H1 (cell line): ENCODE data around the gene ITSN1. TPM values are rescaled to one million over a fixed set of nuclear protein-coding genes. Genes with fewer than 3 reads are reported as not detected.

Experiments
- CTCF ChIA-PET: fragments of 300-600 bp; sonication (Branson Sonifier 250); formaldehyde crosslinking; loops from one replicate; lab custom pipeline; 2021; ENCODE audit not compliant: partially characterized antibody; lab: Charles Lee
- POLR2A ChIA-PET: fragments of 300-600 bp; sonication (Branson Sonifier 250); formaldehyde crosslinking; loops from one replicate; lab custom pipeline; 2021; ENCODE audit warnings: inconsistent platforms; ENCODE audit not compliant: partially characterized antibody; lab: Charles Lee
- DNase-seq, 2 experiments: peaks; one replicate each; pipeline versions ENCODE4 v3.0.0 to v3.0.0-alpha.2; 2010 to 2022; ENCODE audit warnings: low spot score in 2 of 2, low read depth in 1 of 2, mixed read lengths in 1 of 2
- FAIRE-seq: peaks from 2 replicates; lab custom pipeline; 2011; peaks lifted over from hg19 to GRCh38; lab: Jason Lieb, UNC
- H2AFZ ChIP-seq: 2 replicates; pipeline ENCODE4 v1.8.1; 2012; ENCODE audit warnings: low read length, inconsistent platforms
- H2AK5ac ChIP-seq: 2 replicates; pipeline ENCODE4 v1.6.1; 2013; ENCODE audit warnings: low read depth, low read length
- H2BK120ac ChIP-seq: replicated peaks from 2 replicates; pipeline ENCODE3; 2013; ENCODE audit warnings: low read depth, low read length, inconsistent platforms
- H2BK12ac ChIP-seq: 2 replicates; pipeline ENCODE4 v1.6.1; 2013; ENCODE audit warnings: low read depth, low read length
- H2BK15ac ChIP-seq: 2 replicates; pipeline ENCODE4 v1.6.1; 2013; ENCODE audit warnings: low read length
- H2BK20ac ChIP-seq: 2 replicates; pipeline ENCODE4 v1.6.1; 2013; ENCODE audit warnings: low read length
- H2BK5ac ChIP-seq: 2 replicates; pipeline ENCODE4 v1.6.1; 2013; ENCODE audit warnings: low read depth, low read length
- H3K14ac ChIP-seq: 2 replicates; pipeline ENCODE4 v1.6.1; 2013; ENCODE audit warnings: inconsistent platforms; ENCODE audit not compliant: insufficient read length
- H3K18ac ChIP-seq: 2 replicates; pipeline ENCODE4 v1.6.1; 2013; ENCODE audit warnings: low read length; ENCODE audit errors: extremely low read depth
- H3K23ac ChIP-seq: 2 replicates; pipeline ENCODE4 v1.6.1; 2013; ENCODE audit warnings: inconsistent platforms; ENCODE audit not compliant: insufficient read length
- H3K23me2 ChIP-seq: 2 replicates; pipeline ENCODE4 v1.6.1; 2013; ENCODE audit warnings: low read depth, low read length
- H3K27ac ChIP-seq: 2 replicates; pipeline ENCODE4 v1.6.1; 2011; ENCODE audit warnings: low read depth, low read length, inconsistent platforms
- H3K27me3 ChIP-seq, 4 experiments: replicated peaks in 1 of 4; 1 replicate in 1 of 4; 2 replicates in 3 of 4; pipeline versions ENCODE4 v1.6.1 to v1.8.1; 2011 to 2013; ENCODE audit warnings: low read length in 3 of 4, mild to moderate bottlenecking in 3 of 4, inconsistent platforms in 2 of 4, mixed read lengths in 2 of 4, moderate library complexity in 1 of 4; ENCODE audit not compliant: control insufficient read depth in 3 of 4, insufficient read depth in 3 of 4; ENCODE audit errors: extremely low read depth in 1 of 4
- H3K36me3 ChIP-seq, 4 experiments: 2 replicates each; pipeline versions ENCODE4 v1.6.1 to v1.8.1; 2011 to 2013; ENCODE audit warnings: mild to moderate bottlenecking in 4 of 4, low read length in 3 of 4, moderate library complexity in 2 of 4, control low read depth in 1 of 4, inconsistent platforms in 1 of 4; ENCODE audit not compliant: insufficient read depth in 4 of 4, control insufficient read depth in 2 of 4
- H3K4ac ChIP-seq: replicated peaks from 2 replicates; pipeline ENCODE3; 2013; ENCODE audit warnings: low read length, low read depth, mixed read lengths, inconsistent platforms; ENCODE audit not compliant: insufficient read length
- H3K4me1 ChIP-seq, 4 experiments: replicated peaks in 1 of 4; 1 replicate in 1 of 4; 2 replicates in 3 of 4; pipeline versions ENCODE4 v1.6.1 to v1.8.1; 2011 to 2013; ENCODE audit warnings: low read length in 3 of 4, inconsistent platforms in 2 of 4, mixed read lengths in 1 of 4; ENCODE audit not compliant: insufficient read depth in 4 of 4, control insufficient read depth in 3 of 4
- H3K4me2 ChIP-seq, 2 experiments: 2 replicates each; pipeline versions ENCODE4 v1.6.1 to v1.8.1; 2011 to 2013; ENCODE audit warnings: low read depth in 2 of 2, low read length in 2 of 2, control low read depth in 1 of 2, inconsistent platforms in 1 of 2, mild to moderate bottlenecking in 1 of 2; ENCODE audit not compliant: insufficient read depth in 1 of 2
- H3K4me3 ChIP-seq, 4 experiments: fragments of 200-600, 300-600 bp in 1 of 4; sonication (generic), shearing (Covaris generic), sonication (Bioruptor Twin) in 1 of 4; 2 replicates each; pipeline versions ENCODE4 v1.5.1 to v1.8.1; 2011 to 2016; ENCODE audit warnings: low read length in 4 of 4, low read depth in 3 of 4, control low read depth in 2 of 4, inconsistent platforms in 2 of 4, mild to moderate bottlenecking in 2 of 4, mixed read lengths in 1 of 4, moderate library complexity in 1 of 4; ENCODE audit not compliant: insufficient read depth in 2 of 4; ENCODE audit errors: extremely low read depth in 1 of 4
- H3K56ac ChIP-seq: replicated peaks from 2 replicates; pipeline ENCODE3; 2013; ENCODE audit warnings: low read depth, mild to moderate bottlenecking, mixed read lengths, low read length, inconsistent platforms; ENCODE audit not compliant: insufficient read length
- H3K79me1 ChIP-seq: 2 replicates; pipeline ENCODE4 v1.6.1; 2013; ENCODE audit warnings: low read depth, low read length, control low read depth
- H3K79me2 ChIP-seq, 2 experiments: 2 replicates each; pipeline versions ENCODE4 v1.6.1 to v1.8.1; 2012 to 2013; ENCODE audit warnings: low read length in 2 of 2, mild to moderate bottlenecking in 2 of 2, inconsistent platforms in 1 of 2; ENCODE audit not compliant: insufficient read depth in 2 of 2, control insufficient read depth in 1 of 2
- H3K9ac ChIP-seq, 4 experiments: replicated peaks in 1 of 4; 1 replicate in 1 of 4; 2 replicates in 3 of 4; pipeline versions ENCODE4 v1.6.1 to v1.8.1; 2011 to 2013; ENCODE audit warnings: low read depth in 3 of 4, low read length in 3 of 4, control low read depth in 2 of 4, mild to moderate bottlenecking in 2 of 4, moderate library complexity in 2 of 4, inconsistent platforms in 1 of 4; ENCODE audit errors: extremely low read depth in 1 of 4
- H3K9me3 ChIP-seq, 2 experiments: 2 replicates each; pipeline versions ENCODE4 v1.6.1 to v1.8.1; 2012 to 2013; ENCODE audit warnings: mild to moderate bottlenecking in 2 of 2, moderate library complexity in 2 of 2, control low read depth in 1 of 2, inconsistent platforms in 1 of 2, low read depth in 1 of 2, low read length in 1 of 2, mixed read lengths in 1 of 2; ENCODE audit not compliant: insufficient read depth in 2 of 2
- H4K20me1 ChIP-seq, 2 experiments: replicated peaks in 1 of 2; 2 replicates each; pipeline versions ENCODE3 to v1.8.1; 2011 to 2013; ENCODE audit warnings: inconsistent platforms in 2 of 2, low read length in 2 of 2, mild to moderate bottlenecking in 1 of 2; ENCODE audit not compliant: insufficient read depth in 2 of 2, control insufficient read depth in 1 of 2
- H4K5ac ChIP-seq: 2 replicates; pipeline ENCODE4 v1.6.1; 2013; ENCODE audit warnings: low read length, low read depth, mixed read lengths, inconsistent platforms; ENCODE audit not compliant: insufficient read length
- H4K8ac ChIP-seq: 2 replicates; pipeline ENCODE4 v1.8.0; 2013; ENCODE audit warnings: mild to moderate bottlenecking, moderate library complexity, low read length, inconsistent platforms; ENCODE audit not compliant: insufficient read depth; ENCODE audit errors: extremely low read depth
- H4K91ac ChIP-seq: replicated peaks from 2 replicates; pipeline ENCODE3; 2013; ENCODE audit warnings: low read length, mixed read lengths, inconsistent platforms; ENCODE audit not compliant: insufficient read length
- SIX5 ChIP-seq: IDR thresholded peaks from 2 replicates; pipeline ENCODE4 v1.6.1; 2011; ENCODE audit warnings: mild to moderate bottlenecking, low read depth, low read length
- SP4 ChIP-seq: IDR thresholded peaks from 2 replicates; pipeline ENCODE4 v1.6.1; 2012; ENCODE audit warnings: low read length, inconsistent platforms
- WGBS, 2 experiments: shearing (Covaris generic) in 1 of 2; methylation state at CpG; one replicate each; pipeline versions ENCODE4 v1.1.6 to v1.1.7; 2013 to 2015; ENCODE audit warnings: low lambda C conversion rate in 2 of 2, mixed read lengths in 2 of 2, inconsistent platforms in 1 of 2, low coverage in 1 of 2, missing lambda C conversion rate in 1 of 2; ENCODE audit not compliant: insufficient replicate concordance in 2 of 2, insufficient coverage in 1 of 2, insufficient read length in 1 of 2; ENCODE audit errors: extremely low coverage in 1 of 2, missing lambda C conversion rate in 1 of 2; 5-methylcytosine and 5-hydroxymethylcytosine counted together
- polyA plus RNA-seq, 7 experiments: library from polyadenylated mRNA; depleted of rRNA in 3 of 7; stranded (reverse) in 5 of 7; unstranded in 2 of 7; fragments of >200 nt in 5 of 7; fragments of 200-250 nt in 2 of 7; gene quantifications; 1 replicate in 5 of 7; 2 replicates in 1 of 7; 4 replicates in 1 of 7; pipeline versions ENCODE4 v1.2.1 to v1.2.3, GENCODE V29; 2011 to 2013; ENCODE audit warnings: missing spikeins in 2 of 7, mixed read lengths in 2 of 7
- total RNA-seq: library from RNA; stranded (reverse); fragmentation: NEBNext Ultra II Directional; extraction: Animal tissue kit (Norgen Biotek cat#: 25700); gene quantifications from 2 replicates; pipeline ENCODE4 v1.2.1, GENCODE V29; 2021

ITSN1 gene
- total and polyA plus RNA-seq, 2 of the 8 experiments (the other 6 are each of a cell fraction or from before 2014, with no cell fraction given), result 60.8 to 78.1 TPM

DNA sequence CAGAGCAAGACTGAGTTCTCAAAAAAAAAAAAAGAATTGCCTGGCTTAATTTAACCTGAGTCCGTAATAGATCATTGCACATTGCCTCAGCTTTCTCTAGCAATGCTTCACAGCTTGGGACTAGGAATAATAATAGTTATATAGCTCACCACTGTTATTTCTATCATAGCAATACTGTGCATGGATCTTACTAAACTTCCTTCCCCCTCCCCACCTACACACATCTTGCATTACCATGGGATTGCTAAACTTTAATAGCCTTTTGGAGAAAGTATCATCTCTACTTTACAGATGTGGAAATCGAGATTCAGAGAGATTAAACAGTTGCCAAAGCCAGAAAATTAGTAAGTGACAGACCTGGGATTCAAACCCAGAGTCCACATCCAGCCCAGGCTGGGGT is 173.9 kb downstream of the ITSN1 start:
- FAIRE-seq, result no peak
- Histone ChIP-seq H3K27me3 (no peaks in the 10 kb centered on the region), H3K4me3 (no peak overlapping the region), H4K5ac (no peak overlapping the region), H4K20me1 (no peaks in the 10 kb centered on the region), H3K23ac (no peak overlapping the region), H3K36me3 (peaks cover 4 to 58% (median 24%) of the 10 kb centered on the region in 4 experiments), H2BK15ac (no peak overlapping the region), H4K91ac (no peak overlapping the region), H2AFZ (no peak overlapping the region), H3K79me2 (no peaks in the 10 kb centered on the region), H3K14ac (no peak overlapping the region), H3K9ac (no peak overlapping the region), H2BK20ac (no peak overlapping the region), H3K4ac (no peak overlapping the region), H2BK12ac (no peak overlapping the region), H3K4me1 (no peaks in the 10 kb centered on the region; a peak in 2 of 7 replicates), H2BK120ac (no peak overlapping the region), H2AK5ac (no peak overlapping the region), H3K9me3 (no peaks in the 10 kb centered on the region), H3K23me2 (no peaks in the 10 kb centered on the region; the same call in 1 of the 2 replicates), H3K18ac (no peak overlapping the region), H4K8ac (no peak overlapping the region), H3K79me1 (no peaks in the 10 kb centered on the region), H2BK5ac (no peak overlapping the region), H3K4me2 (no peak overlapping the region), H3K27ac (no peak overlapping the region), H3K56ac (no peak overlapping the region)
- ChIA-PET POLR2A (interaction anchor here (0.7 kb wide), 1 partner anchor 21 kb away, joined by 3 read pairs; no protein-coding TSS in a partner anchor), CTCF (interaction anchor here (0.6 to 1.4 kb wide), 3 partner anchors 16 to 81 kb away, joined by 4 to 5 read pairs (median 4); no protein-coding TSS in a partner anchor)
- 93% methylated on average over 2 of the region's 2 CpGs; no CpG with 5 or more reads in 1 of the 2 experiments for WGBS, 2 experiments
- no peak for DNase-seq
- TF ChIP-seq SP4 (no peak), SIX5 (no peak)
